GM23338 (cell line): ENCODE data around the gene BCAS3. TPM values are rescaled to one million over a fixed set of nuclear protein-coding genes. Genes with fewer than 3 reads are reported as not detected.

Experiments used
- ATAC-seq: fragments of 200-7000 bp; cut with Tn5 transposase; 3 replicates; pipeline ENCODE4 v1.9.1; 2020
- DNase-seq: peaks from one replicate; pipeline ENCODE4 v3.0.0-alpha.2; 2015; ENCODE audit warnings: low spot score
- H2AFZ ChIP-seq: fragments of 200-600 bp; sonication (generic); 2 replicates; pipeline ENCODE4 v1.8.0; 2016; ENCODE audit warnings: antibody characterized with exemption, mild to moderate bottlenecking, moderate library complexity
- H3F3A ChIP-seq: fragments of 200-600 bp; sonication (generic); replicated peaks from 2 replicates; pipeline ENCODE4 v1.8.0; 2017; ENCODE audit warnings: antibody characterized with exemption, mixed run types, low read depth
- H3K27ac ChIP-seq: fragments of 200-600 bp; sonication (generic); 2 replicates; pipeline ENCODE4 v1.6.1; 2016; ENCODE audit warnings: low read depth
- H3K27me3 ChIP-seq: fragments of 200-600 bp; sonication (generic); 2 replicates; pipeline ENCODE4 v1.8.0; 2016; ENCODE audit warnings: mild to moderate bottlenecking, mixed run types, moderate library complexity; ENCODE audit not compliant: insufficient read depth
- H3K36me3 ChIP-seq: fragments of 200-600 bp; sonication (generic); 2 replicates; pipeline ENCODE4 v1.8.0; 2016; ENCODE audit warnings: mild to moderate bottlenecking; ENCODE audit not compliant: insufficient read depth
- H3K4me1 ChIP-seq: fragments of 200-600 bp; sonication (generic); 2 replicates; pipeline ENCODE4 v1.8.0; 2016; ENCODE audit warnings: mild to moderate bottlenecking, moderate library complexity; ENCODE audit not compliant: insufficient read depth
- H3K4me2 ChIP-seq: fragments of 200-600 bp; sonication (generic); 2 replicates; pipeline ENCODE4 v1.7.1; 2017; ENCODE audit warnings: mixed run types
- H3K4me3 ChIP-seq: fragments of 200-600 bp; sonication (generic); 2 replicates; pipeline ENCODE4 v1.6.1; 2016; ENCODE audit warnings: mixed run types
- H3K79me2 ChIP-seq: fragments of 200-600 bp; sonication (generic); replicated peaks from 2 replicates; pipeline ENCODE4 v1.8.0; 2017; ENCODE audit warnings: mild to moderate bottlenecking; ENCODE audit not compliant: insufficient read depth
- H3K9me2 ChIP-seq: fragments of 200-600 bp; sonication (generic); 2 replicates; pipeline ENCODE4 v1.8.0; 2017; ENCODE audit not compliant: insufficient read depth
- H4K20me1 ChIP-seq: fragments of 200-600 bp; sonication (generic); replicated peaks from 2 replicates; pipeline ENCODE4 v1.8.0; 2017; ENCODE audit warnings: mild to moderate bottlenecking; ENCODE audit not compliant: insufficient read depth
- H3K27ac Mint-ChIP-seq: 2 replicates; pipeline ENCODE4 v1.8.0; 2020; ENCODE audit warnings: inconsistent platforms, mild to moderate bottlenecking, moderate library complexity, mixed read lengths
- H3K27me3 Mint-ChIP-seq: 3 replicates; pipeline ENCODE4 v1.8.0; 2022; ENCODE audit warnings: low read depth, mild to moderate bottlenecking, moderate library complexity, mixed read lengths, inconsistent platforms; ENCODE audit not compliant: insufficient read depth, poor library complexity
- H3K36me3 Mint-ChIP-seq: 3 replicates; pipeline ENCODE4 v1.8.0; 2021; ENCODE audit warnings: low read depth, mild to moderate bottlenecking, inconsistent platforms, moderate library complexity, mixed read lengths
- H3K4me1 Mint-ChIP-seq: 3 replicates; pipeline ENCODE4 v1.8.0; 2020; ENCODE audit warnings: mild to moderate bottlenecking, inconsistent platforms, mixed read lengths
- H3K4me3 Mint-ChIP-seq: 3 replicates; pipeline ENCODE4 v1.8.0; 2021; ENCODE audit warnings: moderate library complexity, mild to moderate bottlenecking, inconsistent platforms, mixed read lengths
- H3K9me3 Mint-ChIP-seq: 3 replicates; pipeline ENCODE4 v1.8.0; 2020; ENCODE audit warnings: moderate library complexity, mild to moderate bottlenecking, inconsistent platforms, mixed read lengths
- CREB1 ChIP-seq: fragments of 250-450 bp; sonication (Bioruptor Pico); IDR thresholded peaks from 2 replicates; pipeline ENCODE4 v1.5.0; 2020; ENCODE audit warnings: low read depth, mild to moderate bottlenecking, moderate library complexity
- CTCF ChIP-seq, 2 experiments: fragments of 200-600 bp in 1 of 2; sonication (generic) in 1 of 2; conservative IDR thresholded peaks; 2 replicates each; pipeline versions ENCODE4 v1.5.1 to v1.6.1; 2016 to 2017; ENCODE audit warnings: antibody characterized with exemption in 2 of 2, low read depth in 2 of 2, mild to moderate bottlenecking in 2 of 2, moderate library complexity in 1 of 2
- EZH2 ChIP-seq: fragments of 200-600 bp; sonication (generic); IDR thresholded peaks from one replicate; pipeline ENCODE4 v1.8.0; 2017; ENCODE audit warnings: antibody characterized with exemption, mild to moderate bottlenecking, low read depth; ENCODE audit not compliant: unreplicated experiment
- EZH2phosphoT487 ChIP-seq: fragments of 200-600 bp; sonication (generic); IDR thresholded peaks from one replicate; pipeline ENCODE4 v1.8.1; 2018; ENCODE audit warnings: antibody characterized with exemption; ENCODE audit not compliant: unreplicated experiment
- JUNB ChIP-seq: IDR thresholded peaks from one replicate; pipeline ENCODE4 v1.6.1; 2016; ENCODE audit warnings: antibody characterized with exemption; ENCODE audit not compliant: unreplicated experiment
- NANOG ChIP-seq: IDR thresholded peaks from 2 replicates; pipeline ENCODE4 v1.6.1; 2016; ENCODE audit warnings: antibody characterized with exemption, borderline replicate concordance
- POLR2AphosphoS5 ChIP-seq: IDR thresholded peaks from 2 replicates; pipeline ENCODE4 v1.6.1; 2016; ENCODE audit warnings: antibody characterized with exemption, low read depth
- REST ChIP-seq: IDR thresholded peaks from one replicate; pipeline ENCODE4 v1.6.1; 2018; ENCODE audit warnings: antibody characterized with exemption; ENCODE audit not compliant: unreplicated experiment
- STAT1 ChIP-seq: IDR thresholded peaks from one replicate; pipeline ENCODE4 v1.6.1; 2016; ENCODE audit warnings: antibody characterized with exemption; ENCODE audit not compliant: unreplicated experiment
- ZNF331 ChIP-seq: fragments of 250-450 bp; sonication (Bioruptor Pico); IDR thresholded peaks from 2 replicates; pipeline ENCODE4 v1.5.0; 2020; ENCODE audit warnings: low read depth, mild to moderate bottlenecking, moderate library complexity
- polyA plus RNA-seq: library from polyadenylated mRNA; unstranded; fragments of >200 nt; fragmentation: Nextera tagmentation; extraction: Ambion mirVana; gene quantifications from 2 replicates; pipeline ENCODE4 v1.2.1, GENCODE V29; 2016
- total RNA-seq: library from RNA; depleted of rRNA; stranded (reverse); fragments of >200 nt; shearing (Covaris generic); gene quantifications from 2 replicates; pipeline ENCODE4 v1.2.3, GENCODE V29; 2014

Gene BCAS3
- total and polyA plus RNA-seq, 2 experiments from 2014 or later, result 8.2 to 28.0 TPM

GRCh38 chr17:61331178-61331577, 653.5 kb downstream of the BCAS3 start (continued):
- TF ChIP-seq EZH2 (no peak), POLR2AphosphoS5 (no peak), CTCF (conservative IDR thresholded peaks at IDR 0.05; ENCODE audit: low read depth in 2 of 2) (no peak), ZNF331 (no peak), CREB1 (no peak), STAT1 (no peak), JUNB (no peak), NANOG (no peak), EZH2phosphoT487 (no peak), REST (no peak)

DNA sequence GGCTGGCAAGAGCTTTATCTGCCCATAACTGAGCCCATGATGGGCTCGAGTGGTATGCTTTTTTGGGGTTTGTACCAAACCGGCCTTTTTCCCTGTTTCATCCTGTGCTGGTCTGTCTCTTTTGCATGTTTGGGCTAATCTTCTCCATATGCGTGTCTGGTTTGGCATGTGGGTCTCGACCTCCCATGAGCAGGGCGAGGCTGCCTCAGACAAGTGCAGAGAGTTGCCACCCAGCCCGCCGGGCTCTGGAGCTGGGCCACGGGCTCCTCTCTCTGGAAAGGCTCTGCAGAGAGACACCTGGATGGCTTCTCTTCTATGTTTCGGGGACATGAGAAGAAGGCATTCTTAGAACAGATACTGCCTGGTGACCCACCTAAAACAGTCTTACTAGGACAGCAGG, 654.2 kb downstream of the BCAS3 start:
- Histone ChIP-seq H3K27ac (no peak overlapping the region), H3K79me2 (no peaks in the 10 kb centered on the region), H4K20me1 (no peaks in the 10 kb centered on the region), H3K4me2 (no peak overlapping the region), H2AFZ (no peak overlapping the region), H3K36me3 (no peaks in the 10 kb centered on the region), H3F3A (no peaks in the 10 kb centered on the region), H3K27me3 (no peaks in the 10 kb centered on the region), H3K4me1 (no peaks in the 10 kb centered on the region), H3K4me3 (no peak overlapping the region), H3K9me2 (no peaks in the 10 kb centered on the region)
- H3K27me3 Mint-ChIP-seq, result peaks cover 8% of the 10 kb centered on the region
- no peak overlapping the region for H3K4me3 Mint-ChIP-seq
- no peaks in the 10 kb centered on the region for H3K9me3 Mint-ChIP-seq
- ATAC-seq (no peak), DNase-seq (no peak)
- no peak for TF ChIP-seq JUNB
- no peak for TF ChIP-seq EZH2phosphoT487
- TF ChIP-seq POLR2AphosphoS5, result no peak
- no peak overlapping the region for H3K27ac Mint-ChIP-seq
- no peaks in the 10 kb centered on the region for H3K4me1 Mint-ChIP-seq
- H3K36me3 Mint-ChIP-seq, result no peaks in the 10 kb centered on the region
